GM04504 (cell line): ENCODE measurements around the gene RANBP3.
A peak's percentile ranks its signal among the peaks of the same experiment; 100 is the strongest.
"Not testable (repeated sequence)": the region's sequence is repeated elsewhere in the genome, so short reads cannot be mapped to it uniquely, and the experiment has no call there.

ENCODE experiments used
- DNase-seq: peaks from one replicate; pipeline ENCODE4 v3.0.0-alpha.2; 2012; ENCODE audit warnings: low read depth

Gene RANBP3

DNA sequence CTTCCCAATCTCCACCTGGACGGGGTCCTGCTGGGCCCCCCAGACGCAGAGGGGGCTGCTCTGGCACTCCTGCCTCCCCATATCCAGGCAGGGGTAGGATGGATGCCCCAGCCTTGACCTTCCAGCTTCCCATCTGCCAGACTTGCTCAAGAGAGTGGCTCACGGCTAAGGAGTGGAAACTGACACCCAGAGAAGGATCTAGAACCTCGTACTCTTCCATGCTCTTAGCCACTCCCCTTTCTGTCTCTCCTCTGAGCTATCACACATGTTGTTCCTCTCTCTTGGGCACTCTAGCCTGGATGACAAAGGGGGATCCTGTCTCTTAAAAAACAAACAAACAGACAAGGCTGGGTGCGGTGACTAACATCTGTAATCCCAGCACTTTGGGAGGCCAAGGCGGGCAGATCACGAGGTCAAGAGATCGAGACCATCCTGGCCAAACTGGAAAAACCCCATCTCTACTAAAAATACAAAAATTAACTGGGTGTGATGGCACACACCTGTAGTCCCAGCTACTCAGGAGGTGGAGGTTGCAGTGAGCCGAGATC lies 95.4 kb downstream of the RANBP3 start:
- no peak for DNase-seq

- no peak for DNase-seq
Observed at GRCh38 chr19:5881543-5882299, 96.2 kb downstream of the RANBP3 start.

- peak; percentile 34 for DNase-seq
Observed at GRCh38 chr19:5880604-5881078, 97.3 kb downstream of the RANBP3 start.

GRCh38 chr19:5880196-5880595 lies 97.7 kb downstream of the RANBP3 start:
- DNase-seq = no peak

DNA sequence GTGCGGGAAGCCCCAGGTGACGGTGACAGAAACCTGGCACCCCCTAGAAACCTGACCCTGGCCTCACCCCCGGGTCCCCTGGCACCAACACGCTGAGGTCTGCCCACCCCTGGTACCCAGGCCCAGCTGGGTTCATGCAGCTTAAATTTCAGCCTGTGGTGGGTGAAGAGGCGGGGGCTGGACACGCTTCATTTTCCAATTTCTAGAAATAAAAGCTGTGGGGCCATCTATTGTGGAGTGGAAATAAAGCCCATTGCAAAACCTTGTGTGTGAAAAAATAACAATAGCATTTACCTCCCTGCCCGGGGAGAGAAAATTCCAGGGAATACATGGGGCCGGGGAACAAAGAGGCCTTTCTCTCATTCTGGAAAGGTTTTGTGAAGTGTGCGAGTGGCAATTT lies 100.1 kb downstream of the RANBP3 start:
- no peak for DNase-seq

DNA sequence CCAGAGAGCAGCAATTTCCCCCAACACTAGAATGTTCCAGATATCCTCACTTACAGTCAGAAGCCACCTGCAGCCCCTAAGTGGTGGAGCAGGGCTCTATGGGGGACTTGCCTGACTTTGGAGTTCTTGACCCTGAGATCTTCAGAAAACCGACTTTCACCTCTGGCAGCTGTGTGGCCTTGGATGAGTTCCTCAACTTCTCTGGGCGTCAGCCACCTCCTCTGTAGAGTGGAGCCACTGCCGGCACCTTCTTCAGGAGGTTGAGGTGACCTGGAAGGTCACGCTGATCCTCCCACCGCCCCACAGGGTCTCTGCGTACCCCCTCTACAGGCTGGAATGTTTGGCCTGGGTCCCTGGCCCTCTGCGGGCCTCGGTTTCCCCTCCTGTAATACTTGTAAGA lies 100.5 kb downstream of the RANBP3 start:
- DNase-seq = no peak

DNA sequence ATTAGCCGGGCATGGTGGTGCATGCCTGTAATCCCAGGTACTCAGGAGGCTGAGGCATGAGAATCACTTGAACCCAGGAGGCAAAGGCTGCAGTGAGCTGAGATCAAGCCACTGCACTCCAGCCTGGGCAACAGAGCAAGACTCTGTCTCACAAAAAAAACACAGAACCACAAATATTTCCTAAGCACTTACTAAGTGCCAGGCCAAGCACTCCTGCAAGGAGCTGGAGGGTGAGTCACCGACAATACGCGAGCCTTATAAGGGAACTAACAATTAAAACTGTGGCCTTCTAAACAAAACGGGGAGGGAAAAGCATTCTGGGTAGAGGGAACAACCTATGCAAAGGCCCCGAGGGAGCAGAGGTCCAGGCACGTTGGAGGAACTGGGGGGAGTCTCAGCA lies 103.4 kb downstream of the RANBP3 start:
- DNase-seq = not testable (repeated sequence)

- no peak for DNase-seq
Observed at GRCh38 chr19:5873617-5874199, 104.2 kb downstream of the RANBP3 start.

DNA sequence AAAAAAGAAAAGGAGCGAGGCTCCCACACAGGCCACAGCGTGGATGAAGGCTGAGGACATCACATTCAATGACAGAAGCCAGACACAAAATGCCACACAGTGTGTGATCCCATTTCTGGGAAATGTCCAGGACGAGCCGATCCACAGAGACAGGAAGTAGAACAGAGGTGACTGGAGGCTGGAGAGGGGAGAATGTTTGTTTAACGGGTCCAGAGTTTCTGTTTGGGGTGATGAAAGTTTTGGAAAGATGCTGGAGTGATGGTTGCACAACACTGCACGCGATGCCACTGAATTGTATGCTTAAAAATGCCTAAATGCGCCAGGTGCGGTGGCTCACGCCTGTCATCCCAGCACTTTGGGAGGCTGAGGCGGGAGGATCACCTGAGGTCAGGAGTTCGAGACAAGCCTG lies 107.0 kb downstream of the RANBP3 start:
- no peak for DNase-seq

DNA sequence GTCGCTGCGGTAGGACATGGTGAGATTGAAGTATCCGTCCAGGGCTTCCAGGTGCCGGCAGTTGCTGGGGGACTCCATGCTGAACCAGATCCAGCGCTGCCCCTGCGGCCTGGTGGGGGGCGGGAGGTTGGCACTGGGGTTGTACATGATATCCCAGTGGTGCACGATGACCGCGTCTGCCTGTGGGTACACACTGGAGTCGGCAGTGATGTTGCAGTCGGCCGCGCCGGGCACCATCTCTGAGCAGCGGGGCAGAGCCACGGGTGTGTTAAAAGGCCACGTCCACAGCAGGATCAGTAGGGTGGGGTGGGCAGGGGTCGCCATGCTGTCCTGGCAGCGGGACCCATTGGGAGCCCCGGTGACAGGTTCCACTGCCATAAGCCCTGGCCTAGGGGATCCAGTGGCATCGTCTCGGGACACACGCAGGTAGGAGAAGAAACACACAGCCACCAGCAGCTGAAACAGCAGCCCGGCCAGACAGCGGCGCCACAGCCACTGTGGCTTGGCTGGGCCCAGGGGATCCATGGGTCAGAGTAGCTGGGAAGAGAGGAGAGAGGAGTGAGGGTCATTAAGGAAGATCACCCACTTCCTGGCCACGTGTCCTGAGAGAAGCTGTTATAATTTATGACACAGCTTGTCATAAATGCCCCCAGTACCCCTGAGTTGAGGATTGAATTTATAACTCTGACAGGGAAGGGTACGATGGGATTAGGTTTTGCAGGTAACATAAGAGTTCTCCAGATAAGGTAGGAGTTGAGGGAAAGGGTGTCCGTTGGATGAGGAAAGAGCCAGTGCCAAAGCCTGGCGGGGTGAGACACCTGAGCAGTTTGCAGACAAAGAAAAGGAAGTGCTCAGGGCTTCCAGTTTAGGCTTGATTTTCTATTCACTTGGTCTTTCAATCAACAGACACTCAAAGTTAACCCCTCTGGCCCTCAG lies 110.5 kb downstream of the RANBP3 start:
- DNase-seq = no peak
